Astrocyte (in vitro differentiated cells and primary cell): ENCODE measurements around the gene CLDN1. TPM values are rescaled to one million over a fixed set of nuclear protein-coding genes. Genes with fewer than 3 reads are reported as not detected.

ENCODE experiments used
- DNase-seq: peaks from one replicate; pipeline ENCODE4 v3.0.0-alpha.2; 2010; ENCODE audit warnings: low read depth
- FAIRE-seq: peaks from 2 replicates; lab custom pipeline; 2011; peaks lifted over from hg19 to GRCh38; lab: Jason Lieb, UNC
- H2AFZ ChIP-seq: 2 replicates; pipeline ENCODE4 v1.6.0; 2012; ENCODE audit warnings: low read depth, low read length, inconsistent platforms
- H3K27ac ChIP-seq: 2 replicates; pipeline ENCODE4 v1.5.1; 2011; ENCODE audit warnings: low read depth, low read length, inconsistent platforms
- H3K27me3 ChIP-seq: 2 replicates; pipeline ENCODE4 v1.6.0; 2011; ENCODE audit warnings: low read length, inconsistent platforms; ENCODE audit not compliant: insufficient read depth
- H3K36me3 ChIP-seq: 2 replicates; pipeline ENCODE4 v1.5.1; 2011; ENCODE audit warnings: low read length, inconsistent platforms; ENCODE audit not compliant: insufficient read depth
- H3K4me1 ChIP-seq: 2 replicates; pipeline ENCODE4 v1.5.1; 2011; ENCODE audit warnings: low read length, inconsistent platforms; ENCODE audit not compliant: insufficient read depth
- H3K4me2 ChIP-seq: 2 replicates; pipeline ENCODE4 v1.6.0; 2012; ENCODE audit warnings: low read length, inconsistent platforms
- H3K4me3 ChIP-seq: 2 replicates; pipeline ENCODE4 v1.5.1; 2011; ENCODE audit warnings: low read depth, mild to moderate bottlenecking, low read length, inconsistent platforms; ENCODE audit not compliant: insufficient read depth
- H3K79me2 ChIP-seq: 2 replicates; pipeline ENCODE4 v1.6.0; 2012; ENCODE audit warnings: mild to moderate bottlenecking, low read length, inconsistent platforms; ENCODE audit not compliant: insufficient read depth
- H3K9ac ChIP-seq: 2 replicates; pipeline ENCODE4 v1.6.0; 2012; ENCODE audit warnings: mild to moderate bottlenecking, low read length, inconsistent platforms
- H3K9me3 ChIP-seq: 2 replicates; pipeline ENCODE4 v1.5.1; 2012; ENCODE audit warnings: low read depth, mild to moderate bottlenecking, low read length, inconsistent platforms; ENCODE audit not compliant: insufficient read depth
- H4K20me1 ChIP-seq: 2 replicates; pipeline ENCODE4 v1.6.0; 2012; ENCODE audit warnings: low read length, inconsistent platforms; ENCODE audit not compliant: insufficient read depth
- H3K27ac Mint-ChIP-seq: one replicate; pipeline ENCODE4 v1.8.0; 2021; ENCODE audit warnings: mild to moderate bottlenecking, mixed read lengths; ENCODE audit not compliant: unreplicated experiment
- H3K27me3 Mint-ChIP-seq: one replicate; pipeline ENCODE4 v1.8.0; 2021; ENCODE audit warnings: low read depth, mixed read lengths; ENCODE audit not compliant: unreplicated experiment
- H3K36me3 Mint-ChIP-seq: one replicate; pipeline ENCODE4 v1.8.0; 2021; ENCODE audit warnings: low read depth, mixed read lengths; ENCODE audit not compliant: unreplicated experiment
- H3K4me1 Mint-ChIP-seq: one replicate; pipeline ENCODE4 v1.8.0; 2021; ENCODE audit warnings: low read depth, mixed read lengths; ENCODE audit not compliant: unreplicated experiment
- H3K4me3 Mint-ChIP-seq: one replicate; pipeline ENCODE4 v1.8.0; 2021; ENCODE audit warnings: mild to moderate bottlenecking, moderate library complexity, mixed read lengths; ENCODE audit not compliant: unreplicated experiment
- H3K9me3 Mint-ChIP-seq: one replicate; pipeline ENCODE4 v1.8.0; 2021; ENCODE audit warnings: mild to moderate bottlenecking, mixed read lengths; ENCODE audit not compliant: unreplicated experiment
- EZH2 ChIP-seq: IDR thresholded peaks from 2 replicates; pipeline ENCODE4 v1.6.1; 2012; ENCODE audit warnings: mild to moderate bottlenecking, low read length, inconsistent platforms; ENCODE audit not compliant: insufficient read depth
- total RNA-seq: library from RNA; stranded (reverse); gene quantifications from 2 replicates; pipeline ENCODE4 v1.2.1, GENCODE V29; 2021
- TF ChIP-seq, protein P1 (sequence below): IDR thresholded peaks from 2 replicates; pipeline ENCODE4 v1.5.1; 2011; ENCODE audit warnings: low read depth, mild to moderate bottlenecking, inconsistent platforms, low read length, moderate library complexity; ENCODE audit not compliant: insufficient read depth

CLDN1 gene
- total RNA-seq, 1 donor from 2014 or later, result 35.6 TPM

DNA sequence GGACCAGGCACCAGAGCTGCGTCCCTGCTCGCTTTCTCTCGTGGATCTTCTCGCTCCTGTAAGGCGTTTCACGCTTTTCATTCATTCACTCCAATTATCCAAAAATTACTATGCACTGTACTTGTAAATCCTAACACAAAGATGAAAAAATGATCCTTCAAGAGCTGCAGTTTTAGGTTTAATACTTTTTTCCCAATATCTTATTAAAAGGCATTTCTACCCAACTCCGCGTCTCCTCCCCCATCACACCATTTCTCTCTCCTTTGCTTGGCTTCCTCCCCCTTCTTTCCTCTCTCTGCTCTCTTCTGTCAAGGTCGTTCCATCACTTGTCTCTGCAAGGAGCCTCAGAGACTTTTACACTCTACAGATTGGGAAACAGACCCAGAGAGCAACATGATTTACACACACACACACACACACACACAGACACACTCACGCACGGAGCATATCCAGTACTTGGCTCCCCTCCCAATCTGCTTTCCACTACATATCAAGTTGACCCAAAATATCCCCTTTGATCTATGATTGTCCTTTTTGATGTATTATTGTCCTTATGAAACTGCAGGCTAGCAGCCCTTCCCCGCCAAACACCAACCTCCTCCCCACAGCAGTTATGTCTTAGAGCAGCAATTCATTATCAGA is 479 bp upstream of the CLDN1 start:
- H3K36me3 Mint-ChIP-seq, result no peaks in the 10 kb centered on the region
- no peaks in the 10 kb centered on the region for H4K20me1 ChIP-seq
- peak overlapping the region; percentile 84 for H3K4me3 Mint-ChIP-seq
- TF ChIP-seq EZH2, result no peak
- TF ChIP-seq, protein P1, sequence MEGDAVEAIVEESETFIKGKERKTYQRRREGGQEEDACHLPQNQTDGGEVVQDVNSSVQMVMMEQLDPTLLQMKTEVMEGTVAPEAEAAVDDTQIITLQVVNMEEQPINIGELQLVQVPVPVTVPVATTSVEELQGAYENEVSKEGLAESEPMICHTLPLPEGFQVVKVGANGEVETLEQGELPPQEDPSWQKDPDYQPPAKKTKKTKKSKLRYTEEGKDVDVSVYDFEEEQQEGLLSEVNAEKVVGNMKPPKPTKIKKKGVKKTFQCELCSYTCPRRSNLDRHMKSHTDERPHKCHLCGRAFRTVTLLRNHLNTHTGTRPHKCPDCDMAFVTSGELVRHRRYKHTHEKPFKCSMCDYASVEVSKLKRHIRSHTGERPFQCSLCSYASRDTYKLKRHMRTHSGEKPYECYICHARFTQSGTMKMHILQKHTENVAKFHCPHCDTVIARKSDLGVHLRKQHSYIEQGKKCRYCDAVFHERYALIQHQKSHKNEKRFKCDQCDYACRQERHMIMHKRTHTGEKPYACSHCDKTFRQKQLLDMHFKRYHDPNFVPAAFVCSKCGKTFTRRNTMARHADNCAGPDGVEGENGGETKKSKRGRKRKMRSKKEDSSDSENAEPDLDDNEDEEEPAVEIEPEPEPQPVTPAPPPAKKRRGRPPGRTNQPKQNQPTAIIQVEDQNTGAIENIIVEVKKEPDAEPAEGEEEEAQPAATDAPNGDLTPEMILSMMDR, result no peak
- H3K9me3 Mint-ChIP-seq, result no peaks in the 10 kb centered on the region
- peak overlapping the region; percentile 91 for H2AFZ ChIP-seq
- H3K9ac ChIP-seq, result peak overlapping the region; percentile 60
- H3K27me3 ChIP-seq, result no peaks in the 10 kb centered on the region
- H3K4me1 Mint-ChIP-seq, result peaks cover 15% of the 10 kb centered on the region
- no peaks in the 10 kb centered on the region for H3K36me3 ChIP-seq
- no peak overlapping the region for H3K27ac ChIP-seq
- no peak for FAIRE-seq
- H3K4me1 ChIP-seq, result peaks cover 22% of the 10 kb centered on the region
- H3K27ac Mint-ChIP-seq, result peak overlapping the region; percentile 27
- peak overlapping the region; percentile 91 for H3K4me2 ChIP-seq
- H3K79me2 ChIP-seq, result no peaks in the 10 kb centered on the region
- no peak for DNase-seq
- peaks cover 5% of the 10 kb centered on the region for H3K27me3 Mint-ChIP-seq
- H3K9me3 ChIP-seq, result no peaks in the 10 kb centered on the region
- H3K4me3 ChIP-seq, result peak overlapping the region; percentile 67

DNA sequence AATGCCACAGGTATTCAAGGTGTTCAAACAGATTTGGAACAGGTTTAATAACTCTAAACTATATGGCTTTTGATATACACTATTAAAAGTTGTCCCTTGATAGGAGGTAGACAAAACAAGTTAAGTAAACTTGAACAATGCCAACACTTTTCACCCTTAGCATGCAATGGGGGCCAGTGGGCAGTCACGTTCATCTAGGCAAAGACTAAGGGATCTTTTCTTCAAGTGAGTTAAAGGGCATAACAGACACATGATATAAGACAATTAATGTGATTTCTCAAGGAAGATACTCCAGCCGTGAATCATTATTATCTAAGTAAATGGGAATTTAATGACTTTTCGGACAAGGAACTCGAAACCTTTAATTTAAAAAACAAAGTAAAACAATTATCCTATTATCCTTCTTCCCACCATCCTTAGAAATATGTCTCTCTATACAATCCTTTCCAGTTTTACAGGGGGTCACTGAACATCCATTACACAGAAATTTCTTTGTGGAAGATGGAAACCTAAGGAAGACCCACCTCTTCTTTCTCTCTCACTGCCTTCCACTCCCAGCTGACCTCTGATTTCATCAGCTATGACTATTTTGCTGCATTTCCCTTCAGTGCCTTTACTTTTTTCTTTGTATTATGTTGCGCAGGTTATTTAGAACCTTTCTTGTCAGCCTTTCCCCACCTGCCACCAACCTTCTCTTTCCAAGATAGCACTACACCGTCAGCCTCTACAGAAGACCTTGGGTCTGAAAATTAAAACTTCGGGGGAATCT is 1.5 kb downstream of the CLDN1 start:
- DNase-seq (no peak), FAIRE-seq (no peak)
- no peak for TF ChIP-seq EZH2
- TF ChIP-seq, protein P1, result no peak
- Mint-ChIP-seq H3K4me3 (peak overlapping the region; percentile 94), H3K4me1 (peaks cover 15% of the 10 kb centered on the region), H3K9me3 (no peaks in the 10 kb centered on the region), H3K27ac (peak overlapping the region; percentile 84), H3K27me3 (peaks cover 5% of the 10 kb centered on the region), H3K36me3 (no peaks in the 10 kb centered on the region)
- Histone ChIP-seq H3K9ac (no peak overlapping the region), H3K4me1 (peaks cover 16% of the 10 kb centered on the region), H2AFZ (no peak overlapping the region), H4K20me1 (no peaks in the 10 kb centered on the region), H3K27me3 (no peaks in the 10 kb centered on the region), H3K27ac (no peak overlapping the region), H3K36me3 (no peaks in the 10 kb centered on the region), H3K4me3 (no peak overlapping the region), H3K79me2 (no peaks in the 10 kb centered on the region), H3K4me2 (no peak overlapping the region), H3K9me3 (no peaks in the 10 kb centered on the region)
